SH-SY5Y (cell line): ENCODE results near the gene CYLD.

Source experiments
- GATA2 ChIP-seq: IDR thresholded peaks from 2 replicates; pipeline ENCODE4 v1.6.1; 2011; ENCODE audit warnings: mild to moderate bottlenecking, low read depth, low read length
- GATA3 ChIP-seq: IDR thresholded peaks from 2 replicates; pipeline ENCODE4 v1.6.1; 2011; ENCODE audit warnings: low read depth, mild to moderate bottlenecking, low read length, moderate library complexity

- TF ChIP-seq GATA2 (no peak), GATA3 (no peak)
These were observed 3.0 kb downstream of the CYLD start for GRCh38 chr16:50744881-50745280.
